Aorta (tissue), 5 donors: Measurements from ENCODE around the gene RASGEF1C. TPM values are rescaled to one million over a fixed set of nuclear protein-coding genes. Genes with fewer than 3 reads are reported as not detected.

ENCODE experiments used
- ATAC-seq: fragments of 200-7000 bp; cut with Tn5 transposase; one replicate; pipeline ENCODE4 v1.9.1; 2022; ENCODE audit warnings: moderate library complexity; ENCODE audit not compliant: low FRiP score
- DNase-seq, 2 donors: peaks; one replicate each; pipeline ENCODE4 v3.0.0-alpha.2; 2020
- H3K27ac ChIP-seq, 2 donors: one replicate each; pipeline ENCODE4 v1.5.1; 2013; ENCODE audit warnings: low read length in 2 of 2, mild to moderate bottlenecking in 2 of 2, moderate library complexity in 2 of 2, control low read depth in 1 of 2, inconsistent platforms in 1 of 2, low read depth in 1 of 2
- H3K27me3 ChIP-seq, 2 donors: one replicate each; pipeline ENCODE4 v1.6.1; 2013; ENCODE audit warnings: control low read depth in 1 of 2, low read length in 1 of 2, mild to moderate bottlenecking in 1 of 2, moderate library complexity in 1 of 2; ENCODE audit not compliant: insufficient read depth in 2 of 2, control insufficient read depth in 1 of 2
- H3K36me3 ChIP-seq, 2 donors: one replicate each; pipeline ENCODE4 v1.6.1; 2013; ENCODE audit warnings: control low read depth in 1 of 2, low read length in 1 of 2, mild to moderate bottlenecking in 1 of 2; ENCODE audit not compliant: insufficient read depth in 2 of 2, control insufficient read depth in 1 of 2
- H3K4me1 ChIP-seq, 2 donors: one replicate each; pipeline ENCODE4 v1.6.1; 2013; ENCODE audit warnings: low read length in 2 of 2, control low read depth in 1 of 2, mild to moderate bottlenecking in 1 of 2, moderate library complexity in 1 of 2; ENCODE audit not compliant: insufficient read depth in 2 of 2, control insufficient read depth in 1 of 2
- H3K4me3 ChIP-seq, 2 donors: one replicate each; pipeline ENCODE4 v1.5.1; 2013; ENCODE audit warnings: low read length in 2 of 2, control low read depth in 1 of 2, mild to moderate bottlenecking in 1 of 2
- H3K9me3 ChIP-seq: one replicate; pipeline ENCODE4 v1.6.1; 2013; ENCODE audit warnings: mild to moderate bottlenecking, low read length; ENCODE audit not compliant: control insufficient read depth
- WGBS, 2 donors: extraction: QIAGEN DNeasy Blood & Tissue Kit; methylation state at CpG; one replicate each; pipeline ENCODE4 v1.1.7; 2013; 5-methylcytosine and 5-hydroxymethylcytosine counted together
- intact Hi-C, 2 donors: fragments of 100-400 bp; cut with DNase I; formaldehyde crosslinking; loops; one replicate each; pipeline versions ENCODE4 v1.14.2 to v1.15.0; 2022
- polyA plus RNA-seq, 2 donors: library from polyadenylated mRNA; stranded (reverse); fragments of 200-250 nt; gene quantifications; one replicate each; pipeline ENCODE4 v1.2.3, GENCODE V29; 2013
- total RNA-seq, 2 donors: library from RNA; stranded (reverse); fragmentation: NEBNext Ultra II Directional; extraction: Animal tissue kit (Norgen Biotek cat#: 25700); gene quantifications; one replicate each; pipeline ENCODE4 v1.2.1, GENCODE V29; 2021
- donor health status: healthy with polysubstance abuse.
- donor health status: Bipolar disorder and iron deficiency.
- donor health status: DM: no; HTN: no; CAD: no.
- donor health status: DM: no; HTN: no; CAD: no.
- donor health status: DM: yes; HTN: yes; CAD: no.

RASGEF1C gene
- total and polyA plus RNA-seq, 4 donors: 0.66 to 1.2 TPM; not detected in 2

DNA sequence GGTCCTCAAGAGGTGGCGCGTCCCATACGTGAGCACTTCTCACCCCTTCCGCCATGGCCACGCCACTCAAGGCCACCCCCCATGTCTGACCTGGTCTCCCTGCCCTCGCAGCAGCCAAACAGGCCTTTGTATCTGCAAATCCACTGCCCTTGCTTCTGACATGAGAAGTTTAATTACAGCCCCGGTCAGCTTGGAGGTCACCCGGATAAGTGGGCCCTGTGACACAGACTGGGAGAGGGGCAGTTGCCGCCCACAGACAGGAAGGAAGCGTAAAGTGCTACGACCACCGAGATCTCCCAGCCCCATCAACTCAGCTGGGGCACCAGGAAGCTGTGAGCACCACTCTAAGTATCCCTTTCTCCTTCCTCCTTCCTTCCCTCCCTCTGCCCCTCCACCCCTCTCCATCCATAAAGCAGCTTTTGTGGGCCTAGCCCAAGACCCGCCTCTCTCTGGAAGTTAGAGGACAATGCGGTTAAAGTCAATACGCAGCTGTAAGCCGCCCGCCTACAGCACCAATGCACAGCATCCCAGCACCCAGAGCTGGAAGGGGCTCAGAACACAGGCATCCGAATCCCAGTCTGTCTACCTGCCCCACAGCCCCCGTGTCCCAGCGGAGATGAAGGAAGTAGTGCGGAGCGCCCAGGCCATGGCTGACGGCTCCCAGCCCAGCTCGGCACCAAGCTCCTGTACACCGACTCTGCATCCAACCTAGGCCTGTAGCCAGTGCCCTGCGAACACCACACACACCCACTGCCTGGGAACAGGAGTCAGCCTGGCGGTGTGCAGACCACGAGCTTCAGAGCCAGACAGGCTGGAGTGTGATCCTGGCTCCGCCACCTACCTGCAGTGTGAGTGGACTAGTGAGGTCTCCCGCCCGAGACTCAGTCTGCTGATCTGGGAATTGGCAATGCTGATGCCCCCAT lies 92.7 kb downstream of the RASGEF1C start:
- DNase-seq: peak in 1 of 2 donors; percentile 62
- 78 to 82% methylated on average over 30 to 31 of the region's 31 CpGs for WGBS, 2 donors
- intact Hi-C loops: no loop called here

DNA sequence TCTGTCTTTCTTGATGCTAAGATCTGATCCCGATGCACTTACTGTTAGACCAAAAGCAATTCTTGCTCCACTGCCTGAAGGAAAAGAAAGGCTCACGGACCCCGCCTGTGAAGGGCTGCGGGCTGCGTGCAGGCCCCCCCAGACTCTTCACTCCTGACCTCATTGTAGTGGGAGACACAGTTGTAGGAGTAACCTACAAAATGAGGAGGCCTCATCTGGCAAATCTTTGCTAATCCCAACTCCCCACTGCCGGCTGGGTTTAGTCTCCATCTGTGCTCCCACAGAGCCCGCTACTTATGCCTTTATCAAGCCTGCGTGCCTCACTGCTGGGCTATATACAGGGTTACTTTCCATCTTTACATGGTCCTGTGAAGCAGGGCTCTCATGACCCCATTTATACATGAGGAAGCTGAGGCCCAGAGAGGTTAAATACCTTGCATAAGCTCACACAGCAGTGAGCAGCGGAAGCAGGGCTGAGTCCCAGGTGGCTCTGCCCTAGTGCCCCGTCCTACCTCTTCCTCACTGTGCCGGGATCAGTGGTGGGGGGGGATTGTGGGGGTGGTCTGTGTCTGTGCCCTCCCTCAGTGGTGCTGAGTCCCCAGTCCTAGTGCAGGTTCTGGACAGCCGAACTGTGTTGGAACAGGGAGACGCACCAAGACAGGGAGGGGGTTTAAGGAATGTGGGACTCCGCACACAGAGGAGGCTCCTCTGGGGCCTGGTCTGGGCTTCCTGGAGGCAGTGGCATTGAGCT lies 93.5 kb downstream of the RASGEF1C start:
- 89 to 91% methylated on average over 14 of the region's 14 CpGs for WGBS, 2 donors
- no peaks in the 10 kb centered on the region for H3K36me3 ChIP-seq
- intact Hi-C loops: no loop called here
- H3K27me3 ChIP-seq: no peaks in the 10 kb centered on the region
- no peaks in the 10 kb centered on the region for H3K4me1 ChIP-seq
- ATAC-seq (no peak), DNase-seq (peak in 1 of 2 donors; percentile 50)
- H3K9me3 ChIP-seq: no peaks in the 10 kb centered on the region
- no peak overlapping the region for H3K27ac ChIP-seq
- no peak overlapping the region for H3K4me3 ChIP-seq

More for the DNA sequence above, 92.7 kb downstream of the RASGEF1C start:
- Histone ChIP-seq H3K27ac (no peak overlapping the region), H3K27me3 (no peaks in the 10 kb centered on the region), H3K4me1 (no peaks in the 10 kb centered on the region), H3K4me3 (no peak overlapping the region), H3K36me3 (no peaks in the 10 kb centered on the region), H3K9me3 (no peaks in the 10 kb centered on the region)
- ATAC-seq: no peak

DNA sequence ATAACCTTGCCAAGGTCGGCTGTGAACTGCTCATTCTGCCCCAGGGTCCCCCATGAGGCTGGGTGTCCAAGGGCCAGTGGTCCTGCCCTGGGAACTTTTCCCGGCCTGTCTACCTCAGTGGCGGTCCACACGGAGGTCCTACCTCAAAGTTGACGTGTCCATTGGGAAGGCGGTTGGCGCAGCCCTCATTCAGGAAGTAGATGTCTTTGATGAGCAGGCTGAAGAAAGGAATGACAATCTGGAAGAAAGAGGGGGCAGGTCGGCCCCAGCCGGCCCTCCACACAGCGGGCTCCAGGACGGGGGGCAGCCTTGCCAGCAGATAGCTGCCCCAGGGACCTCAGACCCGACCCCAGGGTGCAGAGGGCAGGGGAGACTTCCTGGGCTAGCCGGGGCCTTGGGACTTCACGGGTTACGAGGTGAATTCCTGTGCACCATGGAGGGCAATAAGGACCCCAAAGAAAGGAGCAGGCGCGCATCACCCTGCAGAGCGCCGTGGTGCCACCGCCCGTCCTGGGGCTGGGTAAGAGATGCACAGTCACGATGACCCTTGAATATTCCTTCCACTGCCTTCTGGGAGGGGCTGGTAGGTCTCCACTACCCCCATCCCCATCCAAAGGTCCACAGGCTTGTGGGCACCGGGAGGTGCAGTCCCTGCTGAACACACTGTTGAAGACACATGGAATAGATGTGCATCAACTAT lies 94.6 kb downstream of the RASGEF1C start:
- no peak for ATAC-seq
- WGBS, 2 donors: 88% methylated on average over 23 of the region's 23 CpGs
- no peaks in the 10 kb centered on the region for H3K36me3 ChIP-seq
- peak in 1 of 2 donors; percentile 64 for DNase-seq
- H3K27me3 ChIP-seq: no peaks in the 10 kb centered on the region
- H3K4me1 ChIP-seq: no peaks in the 10 kb centered on the region
- no peak overlapping the region for H3K27ac ChIP-seq
- H3K9me3 ChIP-seq: no peaks in the 10 kb centered on the region
- intact Hi-C loops: no loop called here
- H3K4me3 ChIP-seq: no peak overlapping the region

DNA sequence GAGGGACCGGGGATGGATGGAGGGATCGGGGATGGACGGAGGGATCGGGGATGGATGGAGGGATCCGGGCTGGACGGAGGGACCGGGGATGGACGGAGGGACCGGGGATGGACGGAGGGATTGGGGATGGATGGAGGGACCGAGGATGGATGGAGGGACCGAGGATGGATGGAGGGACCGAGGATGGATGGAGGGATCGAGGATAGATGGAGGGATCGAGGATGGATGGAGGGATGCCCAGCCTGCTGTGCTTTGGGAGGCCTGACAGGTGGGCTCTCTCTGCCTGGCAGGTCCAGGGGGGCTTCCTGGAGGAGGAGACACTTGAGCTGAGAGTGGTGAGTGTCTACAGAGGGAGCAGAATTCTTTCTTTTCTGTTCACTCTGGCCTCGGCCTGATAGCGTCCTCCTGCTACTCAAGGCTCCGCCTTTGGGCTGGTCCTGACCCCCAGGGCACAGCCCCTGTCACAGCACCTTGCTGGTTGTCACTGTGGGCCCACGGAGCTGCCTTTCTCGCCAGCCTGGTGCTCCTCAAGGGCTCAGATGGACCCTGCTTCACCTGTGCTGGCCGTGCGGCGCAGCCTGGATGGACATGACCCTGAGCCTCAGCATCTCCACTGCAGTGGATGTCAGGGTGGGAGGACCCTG lies 95.2 kb downstream of the RASGEF1C start:
- ATAC-seq: no peak
- WGBS, 2 donors: 89 to 91% methylated on average over 22 to 23 of the region's 23 CpGs
- H3K4me1 ChIP-seq: no peaks in the 10 kb centered on the region
- H3K4me3 ChIP-seq: no peak overlapping the region
- intact Hi-C loops: no loop called here
- H3K27me3 ChIP-seq: no peaks in the 10 kb centered on the region
- no peak overlapping the region for H3K27ac ChIP-seq
- DNase-seq: peak in 1 of 2 donors; percentile 57
- no peaks in the 10 kb centered on the region for H3K9me3 ChIP-seq
- H3K36me3 ChIP-seq: no peaks in the 10 kb centered on the region

DNA sequence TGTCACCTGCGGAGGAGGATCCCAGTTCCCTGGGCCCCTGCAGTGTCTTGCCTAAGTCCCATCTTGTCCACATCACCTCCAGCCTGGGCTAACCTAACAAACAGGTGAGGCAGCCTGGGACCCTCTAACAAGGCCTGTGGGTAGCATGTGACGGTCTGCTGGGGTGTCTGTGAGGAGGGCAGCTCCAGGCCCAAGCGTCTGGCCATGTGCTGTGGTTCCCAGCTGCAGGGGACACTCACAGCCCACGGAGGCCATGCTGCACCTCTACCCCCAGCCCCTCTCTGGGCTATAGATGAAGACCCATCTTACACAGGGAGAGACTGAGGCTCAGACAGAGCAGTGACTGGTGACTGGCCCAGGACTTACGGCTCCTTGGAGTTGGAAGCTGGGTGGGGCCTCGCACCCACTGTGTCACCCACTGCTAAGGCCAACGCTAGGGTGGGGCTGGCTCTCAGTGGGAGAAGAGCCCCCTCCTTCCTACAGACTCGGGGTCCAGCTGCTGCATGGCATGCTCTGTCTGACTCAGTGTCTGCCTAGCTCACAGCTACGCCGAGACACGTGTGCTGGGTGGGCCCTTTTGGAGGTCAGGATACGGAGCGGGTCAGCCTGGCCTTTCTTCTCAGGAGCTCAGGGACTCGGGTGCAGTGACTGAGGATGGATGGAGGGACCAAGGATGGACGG lies 96.7 kb downstream of the RASGEF1C start:
- no peaks in the 10 kb centered on the region for H3K4me1 ChIP-seq
- no peaks in the 10 kb centered on the region for H3K36me3 ChIP-seq
- H3K9me3 ChIP-seq: peaks cover 2% of the 10 kb centered on the region
- DNase-seq (peak in 1 of 2 donors; percentile 59), ATAC-seq (no peak)
- intact Hi-C loops: no loop called here
- 79 to 82% methylated on average over 15 of the region's 15 CpGs for WGBS, 2 donors
- no peaks in the 10 kb centered on the region for H3K27me3 ChIP-seq
- H3K4me3 ChIP-seq: no peak overlapping the region
- no peak overlapping the region for H3K27ac ChIP-seq

DNA sequence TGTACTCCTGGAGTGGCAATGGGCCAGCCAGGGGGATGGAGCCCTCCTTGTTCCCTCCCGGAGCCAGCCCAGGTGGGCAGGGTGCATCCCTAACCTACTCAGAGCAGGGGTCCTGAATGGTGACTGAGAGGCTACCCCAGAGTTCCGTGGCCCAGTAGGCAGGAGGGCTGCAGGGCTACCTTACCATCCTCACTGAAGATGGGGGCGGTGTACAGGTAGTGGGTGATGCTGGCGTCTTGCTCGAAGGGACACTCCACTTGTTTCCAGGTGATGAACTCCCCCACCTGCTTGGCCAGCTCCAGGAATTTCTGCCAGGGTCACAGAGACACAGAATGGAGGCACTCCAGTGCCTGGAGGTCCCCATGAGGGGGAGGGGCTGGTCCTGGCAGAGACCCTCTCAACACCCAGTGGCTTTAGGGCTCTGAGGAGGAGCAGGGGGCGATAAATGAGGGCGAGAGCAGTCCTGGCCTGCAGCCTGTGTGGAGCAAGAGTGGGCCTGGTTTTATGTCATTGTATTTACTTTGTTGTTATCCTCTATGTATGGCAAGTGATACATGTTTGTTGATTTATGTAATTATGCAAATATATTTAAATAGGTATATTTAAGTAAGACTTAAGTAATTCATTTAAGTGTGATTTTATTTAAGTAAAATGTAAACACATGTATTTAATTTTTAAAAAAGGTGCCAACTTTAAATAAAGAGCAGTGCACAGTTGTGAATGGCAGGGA lies 97.6 kb downstream of the RASGEF1C start:
- H3K4me3 ChIP-seq: no peak overlapping the region
- no peak overlapping the region for H3K27ac ChIP-seq
- no peaks in the 10 kb centered on the region for H3K36me3 ChIP-seq
- intact Hi-C loops: no loop called here
- no peak for ATAC-seq
- H3K9me3 ChIP-seq: peaks cover 2% of the 10 kb centered on the region
- peak in 1 of 2 donors; percentile 48 for DNase-seq
- 84 to 90% methylated on average over 7 of the region's 7 CpGs for WGBS, 2 donors
- no peaks in the 10 kb centered on the region for H3K4me1 ChIP-seq
- no peaks in the 10 kb centered on the region for H3K27me3 ChIP-seq

DNA sequence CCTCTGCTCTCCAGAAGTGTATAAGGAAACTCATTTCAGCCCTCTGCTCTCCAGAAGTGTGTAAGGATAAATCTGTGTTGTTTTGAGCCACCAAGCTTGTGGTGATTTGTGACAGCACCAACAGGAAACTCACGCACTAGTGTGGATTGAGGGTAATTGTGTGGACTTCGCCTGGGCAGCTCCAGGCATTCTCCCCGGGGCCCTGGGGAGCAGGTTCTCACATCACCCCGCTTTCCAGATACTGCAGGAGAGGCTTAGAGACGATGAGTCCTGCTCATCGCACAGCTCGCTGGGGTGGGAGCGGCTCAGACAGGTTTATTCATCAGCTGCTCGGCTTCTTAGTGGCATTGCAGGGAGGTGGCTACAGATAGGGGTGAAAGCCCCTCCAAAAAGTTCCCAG lies 99.1 kb downstream of the RASGEF1C start:
- DNase-seq: no peak
- H3K9me3 ChIP-seq: peaks cover 3% of the 10 kb centered on the region
- H3K27me3 ChIP-seq: no peaks in the 10 kb centered on the region
- WGBS, 2 donors: 69 to 77% methylated on average over 9 of the region's 9 CpGs
- no peaks in the 10 kb centered on the region for H3K36me3 ChIP-seq
- intact Hi-C loops: no loop called here
- no peaks in the 10 kb centered on the region for H3K4me1 ChIP-seq
- ATAC-seq: no peak
- H3K27ac ChIP-seq: no peak overlapping the region
- H3K4me3 ChIP-seq: no peak overlapping the region
